Amygdala (tissue), 56 donors: Measurements from ENCODE around the gene ANKRD44.

Experiments used
- DNase-seq, 56 donors: peaks; one replicate each; lab custom pipeline; 2025; lab: John Stamatoyannopoulos, UW

Gene ANKRD44

GRCh38 chr2:197212344-197213262 lies 98.0 kb downstream of the ANKRD44 start:
- DNase-seq: peak in 6 of 56 donors; percentile 2 to 21 (median 9)

GRCh38 chr2:197211881-197212342 lies 98.7 kb downstream of the ANKRD44 start:
- DNase-seq: no peak

GRCh38 chr2:197210430-197210829 lies 100.2 kb downstream of the ANKRD44 start:
- DNase-seq: no peak

GRCh38 chr2:197209742-197210408 lies 100.7 kb downstream of the ANKRD44 start:
- no peak for DNase-seq

- no peak for DNase-seq
These were observed 101.3 kb downstream of the ANKRD44 start for GRCh38 chr2:197209246-197209645.

- DNase-seq: no peak
These were observed 101.7 kb downstream of the ANKRD44 start for GRCh38 chr2:197208841-197209240.

GRCh38 chr2:197208024-197208423 lies 102.6 kb downstream of the ANKRD44 start:
- DNase-seq: no peak

- DNase-seq: no peak
These were observed 103.0 kb downstream of the ANKRD44 start for GRCh38 chr2:197207598-197207997.

- no peak for DNase-seq
These were observed 103.5 kb downstream of the ANKRD44 start for GRCh38 chr2:197207106-197207505.

- DNase-seq: no peak
These were observed 104.9 kb downstream of the ANKRD44 start for GRCh38 chr2:197205585-197206215.

GRCh38 chr2:197204519-197205250 lies 105.9 kb downstream of the ANKRD44 start:
- DNase-seq: no peak

GRCh38 chr2:197201874-197202273 lies 108.7 kb downstream of the ANKRD44 start:
- DNase-seq: no peak

- DNase-seq: no peak
These were observed 109.9 kb downstream of the ANKRD44 start for GRCh38 chr2:197200762-197201058.

- no peak for DNase-seq
These were observed 110.4 kb downstream of the ANKRD44 start for GRCh38 chr2:197200051-197200761.

- DNase-seq: peak in 24 of 56 donors; percentile 1 to 63 (median 14)
These were observed 111.7 kb downstream of the ANKRD44 start for GRCh38 chr2:197198890-197199289.

GRCh38 chr2:197197895-197198311 lies 112.7 kb downstream of the ANKRD44 start:
- no peak for DNase-seq

GRCh38 chr2:197196541-197197180 lies 113.9 kb downstream of the ANKRD44 start:
- DNase-seq: no peak

- no peak for DNase-seq
These were observed 115.1 kb downstream of the ANKRD44 start for GRCh38 chr2:197195518-197195917.

GRCh38 chr2:197191940-197192322 lies 118.6 kb downstream of the ANKRD44 start:
- no peak for DNase-seq
